Transverse colon (tissue), 4 donors: Measurements from ENCODE around the gene NTN3.

Experiments
- CTCF ChIP-seq, 5 experiments: fragments of 200-600 bp in 3 of 5; fragments of 450-650 bp in 2 of 5; sonication (generic) in 3 of 5; IDR thresholded peaks; 1 replicate in 2 of 5; 2 replicates in 3 of 5; pipeline ENCODE4 v1.5.1; 2016 to 2017; ENCODE audit warnings: antibody characterized with exemption in 5 of 5, inconsistent platforms in 3 of 5, mild to moderate bottlenecking in 2 of 5, moderate library complexity in 1 of 5
- EP300 ChIP-seq: sonication (generic); formaldehyde crosslinking; IDR thresholded peaks from one replicate; pipeline ENCODE4 v1.6.1; 2017; ENCODE audit warnings: antibody characterized with exemption, low read depth
- POLR2A ChIP-seq: fragments of 450-650 bp; IDR thresholded peaks from one replicate; pipeline ENCODE4 v1.6.1; 2016; ENCODE audit warnings: antibody characterized with exemption, mild to moderate bottlenecking, moderate library complexity
- POLR2AphosphoS5 ChIP-seq, 3 donors: sonication (generic); formaldehyde crosslinking; IDR thresholded peaks; one replicate each; pipeline ENCODE4 v1.6.1; 2016; ENCODE audit warnings: antibody characterized with exemption in 3 of 3

GRCh38 chr16:2497695-2498484 is 26.8 kb downstream of the NTN3 start:
- TF ChIP-seq EP300 (no peak), CTCF (IDR thresholded peaks at IDR 0.05) (no peak), POLR2A (no peak), POLR2AphosphoS5 (IDR thresholded peaks at IDR 0.05) (no peak)
